HG02973 (cell line): ENCODE measurements around the gene FBXO47.

Source experiments
- ATAC-seq: cut with Tn5 transposase; IDR thresholded peaks from one replicate; pipeline ENCODE4 v1.9.1; 2021; ENCODE audit warnings: moderate library complexity; ENCODE audit not compliant: unreplicated experiment

Gene FBXO47, protein sequence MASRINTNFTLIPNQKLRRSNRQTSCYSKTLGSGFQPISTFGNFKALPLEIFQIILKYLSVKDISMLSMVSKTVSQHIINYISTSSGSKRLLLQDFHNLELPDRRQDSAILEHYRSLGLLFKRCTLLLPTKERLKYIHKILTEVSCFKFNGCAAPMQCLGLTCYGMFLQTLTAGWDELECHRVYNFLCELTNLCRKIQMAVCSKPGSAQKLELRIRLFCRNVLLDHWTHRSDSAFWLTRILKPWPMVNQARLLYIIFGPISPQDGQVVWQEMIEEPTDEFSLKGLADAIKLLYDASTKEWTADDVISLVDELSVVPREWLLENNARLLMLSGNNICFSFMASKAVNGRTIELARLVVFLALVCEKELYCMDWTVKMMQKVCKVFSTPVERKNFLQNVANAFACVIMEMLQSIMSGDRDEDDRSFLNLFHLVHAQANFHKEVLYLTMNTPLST

GRCh38 chr17:38967290-38967738, at the start of gene FBXO47:
TSS of gene FBXO47 (minus strand) at chr17:38967403. CDS start at chr17:38963025, 4,378 bp downstream.
- no peak for ATAC-seq

GRCh38 chr17:39016193-39017153, 49.3 kb upstream of the FBXO47 start:
- no peak for ATAC-seq

- ATAC-seq, result no peak
Measured at GRCh38 chr17:39015546-39015935, 48.3 kb upstream of the FBXO47 start.

GRCh38 chr17:39014795-39015545, 47.8 kb upstream of the FBXO47 start:
- no peak for ATAC-seq

GRCh38 chr17:39014044-39014794, 47.0 kb upstream of the FBXO47 start:
- ATAC-seq, result no peak

DNA sequence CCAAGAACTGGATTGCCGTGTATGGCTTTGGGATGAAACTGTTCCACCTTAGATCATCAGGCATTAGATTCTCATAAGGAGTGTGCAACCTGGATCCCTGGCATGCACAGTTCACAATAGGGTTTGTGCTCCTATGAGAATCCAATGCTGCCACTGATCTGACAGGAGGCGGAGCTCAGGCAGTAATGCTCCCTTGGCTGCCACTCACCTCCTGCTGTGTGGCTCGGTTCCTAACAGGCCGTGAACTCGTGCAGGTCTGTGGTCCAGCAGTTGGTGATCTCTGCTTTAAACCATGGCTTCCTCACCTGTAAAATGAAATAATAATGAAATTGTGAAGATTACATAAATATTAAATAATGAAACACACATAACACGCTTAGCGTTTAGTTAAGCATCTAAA, 45.5 kb upstream of the FBXO47 start:
- no peak for ATAC-seq

- ATAC-seq, result no peak
Measured at GRCh38 chr17:39011907-39012468, 44.8 kb upstream of the FBXO47 start.

DNA sequence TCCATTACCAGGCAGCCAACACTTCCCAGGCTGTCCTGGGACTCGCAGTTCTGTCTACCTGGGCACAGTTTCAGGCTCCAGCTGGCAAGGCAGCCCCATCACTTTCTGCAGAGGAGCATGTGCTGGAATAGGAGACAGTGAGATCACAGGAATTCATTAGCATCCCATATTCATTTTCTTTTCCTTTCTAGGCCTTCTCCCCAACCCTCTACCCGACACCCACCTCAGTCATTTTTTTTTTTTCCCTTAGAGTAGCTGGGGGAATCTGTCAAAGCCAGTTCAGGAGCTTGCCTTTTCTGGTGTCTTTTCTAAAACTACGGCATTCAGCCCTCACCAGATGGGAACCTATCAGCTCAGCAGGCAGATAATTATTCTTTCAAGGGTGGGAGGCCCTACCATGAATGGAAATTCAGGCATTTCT, 42.4 kb upstream of the FBXO47 start:
- no peak for ATAC-seq

DNA sequence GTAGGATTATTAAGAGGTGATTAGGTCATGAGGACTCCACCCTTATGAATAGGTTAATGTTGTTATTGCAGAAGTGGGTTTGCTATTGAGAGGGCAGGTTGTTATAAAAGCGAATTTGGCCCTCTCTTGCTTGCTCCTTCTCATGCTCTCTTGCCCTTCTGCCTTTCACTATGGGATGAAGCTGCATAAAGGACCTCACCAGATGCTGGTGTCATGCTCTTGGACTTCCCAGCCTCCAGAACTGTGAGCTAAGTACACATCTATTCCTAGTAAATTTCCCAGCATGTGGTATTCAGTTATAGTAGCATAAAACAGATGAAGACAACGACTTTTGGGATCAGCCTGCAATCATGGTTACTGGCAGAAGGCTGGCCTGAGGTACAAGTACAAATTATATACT, 41.4 kb upstream of the FBXO47 start:
- no peak for ATAC-seq

DNA sequence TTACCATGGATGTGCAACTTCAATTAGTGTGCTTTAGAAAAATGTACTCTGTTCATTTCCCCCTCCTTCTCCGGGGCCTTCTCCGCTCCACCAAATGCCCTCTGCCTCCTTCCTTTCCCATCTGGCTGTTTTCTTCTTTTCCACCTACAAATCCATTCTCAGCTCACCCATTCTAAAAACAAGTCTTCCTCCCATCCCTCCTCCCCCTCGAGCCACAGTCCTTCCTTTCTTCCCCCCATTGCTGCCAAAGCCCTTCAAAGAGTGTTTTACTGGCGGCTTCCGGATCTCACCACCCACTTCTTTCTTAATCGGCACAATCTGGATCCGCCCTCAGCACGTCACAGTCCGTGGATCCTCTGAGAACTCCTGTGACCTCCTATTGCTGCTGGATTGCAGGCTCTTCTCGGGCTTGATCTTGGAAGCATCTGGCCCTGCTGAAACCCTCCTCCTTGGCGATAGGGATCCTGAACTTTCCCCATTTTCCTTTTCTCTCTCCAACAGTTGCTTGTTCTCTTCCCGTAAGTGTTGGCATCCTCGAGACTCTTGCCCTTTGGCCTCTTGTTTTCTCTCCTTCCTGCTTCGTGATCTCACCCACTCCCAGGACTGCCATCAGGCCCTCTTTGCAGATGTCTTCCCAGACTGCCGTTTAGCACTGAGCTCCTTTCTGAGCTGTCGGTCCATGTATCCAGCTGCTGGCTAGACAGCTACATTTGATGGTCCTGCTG, 36.0 kb upstream of the FBXO47 start:
- ATAC-seq, result no peak

DNA sequence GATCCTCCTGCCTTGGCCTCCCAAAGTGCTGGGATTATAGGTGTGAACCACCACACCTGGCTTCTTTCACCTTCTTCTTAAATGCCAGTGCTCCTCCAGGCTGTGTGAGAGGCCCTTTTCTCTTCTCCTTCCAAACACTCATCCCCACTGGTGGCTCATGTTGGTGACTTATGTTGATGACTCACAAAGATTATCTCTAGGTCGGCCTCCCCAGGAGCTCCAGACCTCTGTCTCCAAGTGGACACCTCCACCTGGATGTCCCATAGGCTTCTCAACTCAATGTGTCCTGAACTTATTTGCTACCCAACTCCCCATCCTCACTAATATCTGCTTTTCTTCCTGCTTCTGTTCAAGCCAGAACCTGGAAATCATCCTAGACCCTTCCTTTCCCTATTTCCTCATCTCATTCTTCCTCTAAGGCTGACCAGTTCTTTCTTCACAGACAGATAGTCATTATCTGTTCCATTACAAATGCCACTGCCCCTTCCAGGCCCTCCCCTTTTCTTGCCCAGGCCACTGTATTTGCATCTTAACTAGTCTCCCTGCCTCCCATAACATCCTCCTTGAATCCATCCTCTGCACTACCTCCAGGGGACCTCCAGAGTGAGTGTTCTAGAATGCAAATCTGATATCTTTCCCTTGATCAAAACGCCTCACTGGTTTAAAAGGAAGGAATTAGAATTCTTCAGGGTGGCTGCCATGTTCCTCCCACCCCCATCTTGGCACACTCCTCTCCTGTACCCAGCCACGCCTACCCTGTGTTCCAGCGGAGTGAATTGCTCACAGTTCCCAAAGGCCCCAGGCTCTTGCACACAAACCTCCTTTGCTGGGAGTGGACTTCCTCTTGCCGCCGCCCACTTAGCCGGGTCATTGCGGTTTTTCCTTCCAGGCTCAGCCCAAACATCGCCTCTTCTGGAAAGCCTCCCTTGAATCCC, 34.8 kb upstream of the FBXO47 start:
- ATAC-seq, result no peak

DNA sequence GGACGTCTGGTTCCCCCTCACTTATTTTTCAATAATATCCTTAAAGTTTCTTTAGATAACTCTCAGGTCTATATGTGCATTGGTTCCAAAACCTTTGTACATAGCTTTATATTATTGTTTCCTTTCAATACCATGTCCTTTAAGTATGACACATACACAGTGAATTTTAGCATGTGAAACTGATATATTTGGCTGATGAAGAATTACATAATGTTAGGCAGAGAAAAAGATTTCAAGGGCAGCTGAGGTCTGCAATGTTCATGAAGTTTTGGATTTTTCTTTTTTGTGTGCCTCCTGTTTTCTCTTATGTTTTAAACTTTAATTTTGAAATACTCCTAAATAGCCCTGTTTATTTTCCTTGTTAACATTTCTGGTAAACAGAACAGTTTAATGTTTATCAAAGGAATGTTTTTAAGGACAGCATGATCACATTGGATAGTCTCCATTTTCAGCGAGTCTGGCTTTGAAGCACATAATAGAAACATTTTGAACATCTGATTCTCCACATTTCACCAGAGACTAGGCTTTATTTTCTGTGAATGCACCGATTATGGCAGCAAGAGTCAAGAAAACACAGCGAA, 32.9 kb upstream of the FBXO47 start:
- ATAC-seq, result no peak

GRCh38 chr17:38996660-38997337, 29.6 kb upstream of the FBXO47 start:
- ATAC-seq, result no peak

- ATAC-seq, result no peak
Measured at GRCh38 chr17:38994026-38994425, 26.8 kb upstream of the FBXO47 start.

GRCh38 chr17:38984666-38985065, 17.5 kb upstream of the FBXO47 start:
- ATAC-seq, result no peak

DNA sequence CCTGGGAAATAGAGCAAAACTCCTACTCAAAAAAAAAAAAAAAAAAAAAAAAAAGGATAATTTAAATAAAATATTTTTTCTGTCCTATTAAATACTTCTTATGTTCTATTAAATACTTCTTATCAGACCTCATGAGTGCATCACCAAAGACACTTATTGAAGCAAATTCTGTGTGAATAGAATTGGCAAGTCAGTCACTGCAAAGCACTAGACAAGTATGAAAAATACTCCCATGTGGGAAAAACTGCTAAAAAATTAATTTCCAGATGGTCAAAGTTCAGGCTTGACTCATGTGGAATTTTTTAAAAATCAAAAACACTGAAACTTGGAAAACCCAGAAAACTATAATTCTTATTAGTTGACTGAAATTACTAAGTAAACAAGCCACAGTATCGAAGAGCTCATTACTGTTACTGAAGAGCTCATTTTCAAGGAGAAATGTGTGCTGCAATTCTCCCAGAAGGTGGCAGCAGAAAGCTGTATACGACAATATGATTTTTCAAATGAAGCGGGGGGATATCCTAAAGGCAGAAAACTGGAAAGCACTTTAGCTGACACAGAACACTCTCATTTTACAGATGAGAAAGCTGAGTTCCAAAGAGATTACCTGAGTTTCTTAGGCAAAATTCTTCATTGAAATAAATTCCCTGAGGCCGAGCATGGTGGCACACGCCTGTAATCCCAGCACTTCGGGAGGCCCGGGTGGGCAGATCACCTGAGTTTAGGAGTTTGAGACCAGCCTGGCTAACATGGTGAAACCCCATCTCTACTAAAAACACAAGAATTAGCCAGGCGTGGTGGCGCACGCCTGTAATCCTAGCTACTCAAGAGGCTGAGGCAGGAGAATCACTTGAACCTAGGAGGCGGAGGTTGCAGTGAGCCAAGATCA, 15.9 kb upstream of the FBXO47 start:
- no peak for ATAC-seq
